Right lobe of liver (tissue), 6 donors: ENCODE measurements around the gene ATP11B. TPM values are rescaled to one million over a fixed set of nuclear protein-coding genes. Genes with fewer than 3 reads are reported as not detected.
"Not testable (repeated sequence)": the region's sequence is repeated elsewhere in the genome, so short reads cannot be mapped to it uniquely, and the experiment has no call there.

ENCODE experiments used
- ATAC-seq, 4 donors: fragments of 200-7000 bp; cut with Tn5 transposase; one replicate each; pipeline ENCODE4 v1.9.1; 2020; ENCODE audit warnings: mild to moderate bottlenecking in 4 of 4, moderate library complexity in 4 of 4
- DNase-seq, 3 donors: peaks; one replicate each; pipeline ENCODE4 v3.0.0-alpha.2; 2020
- H3K27ac ChIP-seq, 3 donors: fragments of 200-600 bp; one replicate each; pipeline ENCODE4 v1.8.0; 2022
- H3K27me3 ChIP-seq, 2 donors: fragments of 200-600 bp; one replicate each; pipeline ENCODE4 v1.8.0; 2022
- H3K36me3 ChIP-seq, 4 donors: fragments of 200-600 bp; sonication (generic) in 1 of 4; one replicate each; pipeline versions ENCODE4 v1.5.1 to v1.8.0; 2017 to 2022; ENCODE audit warnings: control low read depth in 1 of 4
- H3K4me1 ChIP-seq, 4 donors: fragments of 200-600 bp; sonication (generic) in 1 of 4; one replicate each; pipeline versions ENCODE4 v1.5.1 to v1.8.0; 2017 to 2022; ENCODE audit warnings: control low read depth in 1 of 4
- H3K4me3 ChIP-seq, 3 donors: fragments of 200-600 bp; one replicate each; pipeline ENCODE4 v1.8.0; 2022
- H3K9me3 ChIP-seq, 4 donors: fragments of 200-600 bp; sonication (generic) in 1 of 4; one replicate each; pipeline versions ENCODE4 v1.5.1 to v1.8.0; 2017 to 2022; ENCODE audit warnings: control low read depth in 1 of 4
- CTCF ChIP-seq, 4 donors: fragments of 200-600 bp in 3 of 4; fragments of 450-650 bp in 1 of 4; IDR thresholded peaks; one replicate each; pipeline versions ENCODE4 v1.5.1 to v1.8.0; 2016 to 2022; ENCODE audit warnings: antibody characterized with exemption in 4 of 4, mild to moderate bottlenecking in 2 of 4
- POLR2A ChIP-seq: fragments of 450-650 bp; IDR thresholded peaks from one replicate; pipeline ENCODE4 v1.6.1; 2017; ENCODE audit warnings: antibody characterized with exemption, mild to moderate bottlenecking
- WGBS: methylation state at CpG from one replicate; pipeline ENCODE4 v1.1.6; 2018; ENCODE audit warnings: low coverage, low lambda C conversion rate; ENCODE audit not compliant: insufficient coverage; ENCODE audit errors: missing lambda C conversion rate; 5-methylcytosine and 5-hydroxymethylcytosine counted together
- intact Hi-C, 2 donors: fragments of 100-400 bp; cut with DNase I; formaldehyde crosslinking; loops; one replicate each; pipeline versions ENCODE4 v1.11.2 to v1.14.1; 2022
- total RNA-seq, 6 experiments: library from RNA; depleted of rRNA in 2 of 6; stranded (reverse); fragments of >200 nt in 2 of 6; fragmentation: NEBNext Ultra II Directional in 3 of 6; extraction: Animal tissue kit (Norgen Biotek cat#: 25700) in 3 of 6; gene quantifications; one replicate each; pipeline versions ENCODE4 v1.1.0 to v1.2.4, GENCODE V29; 2016 to 2023
- donor health status: DM: no; HTN: yes; CAD: no.
- donor health status: DM: no; HTN: no; CAD: no.
- donor health status: DM: no; HTN: no; CAD: no.
- donor health status: DM: no; HTN: yes; CAD: no.
- donor health status: DM: no; HTN: yes; CAD: no.

The ATP11B gene
- total RNA-seq, 6 experiments from 2014 or later: 25.1 to 36.3 (median 27.8) TPM

GRCh38 chr3:182796310-182796709 lies 3.0 kb downstream of the ATP11B start:
- H3K27ac ChIP-seq: no peak overlapping the region

GRCh38 chr3:182797876-182798275 lies 4.6 kb downstream of the ATP11B start:
- no peak overlapping the region for H3K27ac ChIP-seq
- no peaks in the 10 kb centered on the region for H3K9me3 ChIP-seq
- ATAC-seq (no peak), DNase-seq (no peak)
- H3K27me3 ChIP-seq: no peaks in the 10 kb centered on the region
- TF ChIP-seq CTCF (IDR thresholded peaks at IDR 0.05) (no peak), POLR2A (no peak)
- intact Hi-C loops: no loop called here
- no peak overlapping the region for H3K4me3 ChIP-seq
- peaks cover 0 to 27% (median 4%) of the 10 kb centered on the region in 4 donors for H3K4me1 ChIP-seq
- H3K36me3 ChIP-seq: no peaks in the 10 kb centered on the region
- 100% methylated on average over 1 of the region's 1 CpG for WGBS

More at GRCh38 chr3:182796310-182796709, 3.0 kb downstream of the ATP11B start:
- Histone ChIP-seq H3K4me3 (no peak overlapping the region), H3K36me3 (no peaks in the 10 kb centered on the region), H3K9me3 (no peaks in the 10 kb centered on the region), H3K27me3 (no peaks in the 10 kb centered on the region), H3K4me1 (peaks cover 0 to 22% (median 4%) of the 10 kb centered on the region in 4 donors)
- intact Hi-C loops: no loop called here
- ATAC-seq (no peak), DNase-seq (no peak)
- TF ChIP-seq POLR2A (no peak), CTCF (IDR thresholded peaks at IDR 0.05) (no peak)
- 94% methylated on average over 1 of the region's 1 CpG for WGBS

- ATAC-seq, H3K27ac ChIP-seq, H3K27me3 ChIP-seq, DNase-seq, intact Hi-C loops, H3K4me3 ChIP-seq, H3K36me3 ChIP-seq, H3K9me3 ChIP-seq: not testable (repeated sequence)
- WGBS: 92% methylated on average over 13 of the region's 16 CpGs
- H3K4me1 ChIP-seq: peaks cover 0 to 27% (median 4%) of the 10 kb centered on the region in 4 donors
Observed at GRCh38 chr3:182799143-182799542, 5.8 kb downstream of the ATP11B start.

DNA sequence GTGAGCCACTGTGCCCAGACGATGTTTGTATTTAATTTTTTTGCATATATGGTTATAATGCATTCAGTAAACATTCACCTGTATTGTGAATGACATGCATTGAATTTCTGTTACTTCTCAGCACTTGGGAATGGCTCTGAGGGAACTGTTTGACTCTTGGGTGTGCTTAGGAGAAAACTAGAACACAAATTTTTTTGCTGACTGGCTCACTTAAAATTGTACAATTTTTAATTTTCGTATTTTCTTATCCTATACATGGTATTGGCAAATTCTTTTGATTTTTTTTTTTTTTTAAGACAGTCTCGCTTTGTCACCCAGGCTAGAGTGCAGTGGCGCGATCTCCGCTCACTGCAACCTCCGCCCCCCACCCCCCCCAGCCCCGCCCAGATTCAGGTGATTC lies 7.2 kb downstream of the ATP11B start:
- intact Hi-C loops: no loop called here
- no peak overlapping the region for H3K27ac ChIP-seq
- peaks cover 0 to 19% (median 0%) of the 10 kb centered on the region in 4 donors for H3K4me1 ChIP-seq
- WGBS: 92% methylated on average over 7 of the region's 8 CpGs
- no peaks in the 10 kb centered on the region for H3K27me3 ChIP-seq
- no peak for TF ChIP-seq CTCF (IDR thresholded peaks at IDR 0.05)
- TF ChIP-seq POLR2A: no peak
- ATAC-seq (no peak), DNase-seq (no peak)
- H3K9me3 ChIP-seq: no peaks in the 10 kb centered on the region
- H3K4me3 ChIP-seq: no peak overlapping the region
- no peaks in the 10 kb centered on the region for H3K36me3 ChIP-seq

DNA sequence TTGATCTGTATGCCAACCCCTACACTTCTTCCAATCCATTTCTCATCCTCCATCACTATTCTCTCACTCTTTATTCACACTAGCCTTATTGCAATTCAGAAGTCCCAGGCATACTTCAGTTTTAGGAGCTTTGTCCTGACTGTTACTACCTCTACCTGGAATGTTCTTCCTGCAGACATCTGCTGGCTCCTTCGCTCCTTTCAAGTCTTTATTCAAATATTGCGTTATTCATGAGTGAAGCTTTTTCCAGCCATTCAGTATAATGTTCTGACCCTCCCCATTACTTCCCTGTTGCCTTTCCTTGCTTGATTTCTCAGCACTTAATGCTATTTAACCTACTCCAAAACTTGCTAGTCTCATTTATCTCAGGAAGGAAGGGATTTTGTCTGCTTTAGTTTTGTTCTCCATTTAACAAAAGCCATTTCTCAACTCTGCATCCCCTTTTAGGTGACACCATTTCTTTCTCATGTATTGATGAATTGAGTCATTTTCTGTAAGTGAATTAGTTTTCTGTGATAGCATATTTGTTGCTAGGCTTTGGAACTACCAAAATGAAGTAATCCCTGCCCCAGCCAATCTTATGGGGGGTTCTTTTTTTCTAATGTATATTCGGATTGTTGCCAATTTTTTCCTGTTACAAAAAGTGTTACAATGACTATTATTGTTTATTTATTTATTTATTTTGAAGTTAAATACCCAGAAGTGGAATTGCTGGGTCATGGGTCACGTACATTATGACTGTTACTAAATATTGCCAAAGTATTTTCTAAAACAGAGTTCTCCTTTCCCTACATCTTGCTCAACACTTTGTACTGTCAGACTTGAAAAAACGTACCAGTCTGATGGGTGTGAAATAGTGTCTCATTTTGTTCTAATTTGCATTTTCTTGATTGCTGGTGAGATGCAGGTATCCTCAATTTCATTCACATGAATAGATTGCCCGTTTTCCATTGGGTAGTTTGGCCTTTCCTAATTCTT lies 9.4 kb downstream of the ATP11B start:
- no peaks in the 10 kb centered on the region for H3K36me3 ChIP-seq
- peak in 3 of 4 donors; percentile 35 to 52 (median 44) for ATAC-seq
- no peak overlapping the region for H3K27ac ChIP-seq
- no peaks in the 10 kb centered on the region for H3K9me3 ChIP-seq
- no peak overlapping the region for H3K4me3 ChIP-seq
- H3K27me3 ChIP-seq: no peaks in the 10 kb centered on the region
- no peak for TF ChIP-seq CTCF (IDR thresholded peaks at IDR 0.05)
- no peak for TF ChIP-seq POLR2A
- no peak for DNase-seq
- peaks cover 0 to 10% (median 0%) of the 10 kb centered on the region in 4 donors for H3K4me1 ChIP-seq
- WGBS: 43% methylated on average over 6 of the region's 6 CpGs
- intact Hi-C loops: no loop called here
